Naive thymus-derived CD8-positive, alpha-beta T cell (primary cell): ENCODE results near the gene ATP8A2. TPM values are rescaled to one million over a fixed set of nuclear protein-coding genes. Genes with fewer than 3 reads are reported as not detected.
A peak's percentile ranks its signal among the peaks of the same experiment; 100 is the strongest.
"Not testable (repeated sequence)": the region's sequence is repeated elsewhere in the genome, so short reads cannot be mapped to it uniquely, and the experiment has no call there.

Experiments
- ATAC-seq, 2 donors: fragments of 150-1000 bp; cut with Tn5 transposase in 1 of 2; sonication (Bioruptor Pico), chemical (Tn5 transposase) in 1 of 2; 1 replicate in 1 of 2; 2 replicates in 1 of 2; pipeline ENCODE4 v1.10.0; 2021; ENCODE audit warnings: mild to moderate bottlenecking in 2 of 2, moderate library complexity in 2 of 2
- POLR2A ChIA-PET: fragments of 350-600 bp; sonication (Branson Sonifier 250); formaldehyde crosslinking; loops from one replicate; lab custom pipeline; 2021; ENCODE audit warnings: antibody characterized with exemption; lab: Charles Lee
- DNase-seq, 10 donors: peaks; one replicate each; pipeline versions ENCODE4 v3.0.0 to v3.0.0-alpha.2; 2020 to 2022
- H3K27ac Mint-ChIP-seq, 10 donors: one replicate each; pipeline ENCODE4 v1.8.0; 2020 to 2022; ENCODE audit warnings: mild to moderate bottlenecking in 10 of 10, mixed read lengths in 10 of 10, moderate library complexity in 4 of 10, inconsistent platforms in 1 of 10
- H3K27me3 Mint-ChIP-seq, 5 donors: one replicate each; pipeline ENCODE4 v1.8.0; 2021 to 2022; ENCODE audit warnings: mixed read lengths in 5 of 5
- H3K36me3 Mint-ChIP-seq, 3 donors: one replicate each; pipeline ENCODE4 v1.8.0; 2020 to 2022; ENCODE audit warnings: mixed read lengths in 3 of 3, mild to moderate bottlenecking in 2 of 3, inconsistent platforms in 1 of 3
- H3K4me1 Mint-ChIP-seq, 4 donors: one replicate each; pipeline ENCODE4 v1.8.0; 2021 to 2022; ENCODE audit warnings: mixed read lengths in 4 of 4
- H3K4me3 Mint-ChIP-seq, 10 donors: one replicate each; pipeline ENCODE4 v1.8.0; 2020 to 2022; ENCODE audit warnings: mild to moderate bottlenecking in 10 of 10, mixed read lengths in 10 of 10, moderate library complexity in 6 of 10, inconsistent platforms in 1 of 10
- H3K9me3 Mint-ChIP-seq, 9 donors: one replicate each; pipeline ENCODE4 v1.8.0; 2020 to 2022; ENCODE audit warnings: mixed read lengths in 9 of 9, mild to moderate bottlenecking in 3 of 9, inconsistent platforms in 1 of 9, moderate library complexity in 1 of 9
- polyA plus RNA-seq, 3 donors: library from polyadenylated mRNA; unstranded; fragments of 300-500 nt; fragmentation: Illumina TruSeq; gene quantifications; one replicate each; pipeline ENCODE4 v1.2.3, GENCODE V29; 2021
- total RNA-seq, 8 experiments: library from RNA in 2 of 8; stranded (reverse) in 2 of 8; gene quantifications; one replicate each; pipeline ENCODE4 v1.2.3 and lab custom pipeline; 2021 to 2026

Gene ATP8A2
- total and polyA plus RNA-seq, 5 experiments from 2014 or later = 0.69 to 3.8 (median 2.9) TPM

DNA sequence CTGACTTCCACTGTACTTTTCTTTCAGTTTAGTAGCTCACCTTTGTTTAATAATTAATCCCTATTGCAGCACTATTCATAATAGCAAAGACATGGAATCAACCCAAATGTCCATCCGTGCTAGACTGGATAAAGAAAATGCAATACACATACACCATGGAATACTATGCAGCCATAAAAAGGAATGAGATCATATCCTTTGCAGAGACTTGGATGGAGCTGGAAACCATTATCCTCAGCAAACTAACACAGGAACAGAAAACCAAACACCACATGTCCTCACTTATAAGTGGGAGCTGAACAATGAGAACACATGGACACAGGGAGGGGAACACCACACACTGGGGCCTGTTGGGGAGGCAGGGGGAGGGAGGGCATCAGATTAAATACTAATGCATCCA, 402.3 kb downstream of the ATP8A2 start:
- ATAC-seq, H3K27me3 Mint-ChIP-seq, DNase-seq, H3K36me3 Mint-ChIP-seq, H3K27ac Mint-ChIP-seq, POLR2A ChIA-PET, H3K9me3 Mint-ChIP-seq, H3K4me3 Mint-ChIP-seq: not testable (repeated sequence)
- H3K4me1 Mint-ChIP-seq = peaks cover 5 to 22% (median 10%) of the 10 kb centered on the region in 4 donors

- POLR2A ChIA-PET = no interaction called here
These were observed 403.5 kb downstream of the ATP8A2 start for GRCh38 chr13:25775275-25775674.

GRCh38 chr13:25775986-25776385, 404.2 kb downstream of the ATP8A2 start:
- Mint-ChIP-seq H3K4me1 (peaks cover 3 to 12% (median 8%) of the 10 kb centered on the region in 4 donors), H3K27ac (no peak overlapping the region), H3K9me3 (no peaks in the 10 kb centered on the region), H3K4me3 (no peak overlapping the region), H3K27me3 (no peaks in the 10 kb centered on the region), H3K36me3 (no peaks in the 10 kb centered on the region)
- ATAC-seq (no peak), DNase-seq (no peak)
- POLR2A ChIA-PET = no interaction called here

More at GRCh38 chr13:25775275-25775674, 403.5 kb downstream of the ATP8A2 start:
- Mint-ChIP-seq H3K9me3 (no peaks in the 10 kb centered on the region), H3K36me3 (no peaks in the 10 kb centered on the region), H3K4me1 (peaks cover 5 to 19% (median 10%) of the 10 kb centered on the region in 4 donors), H3K27me3 (no peaks in the 10 kb centered on the region), H3K4me3 (no peak overlapping the region), H3K27ac (no peak overlapping the region)
- no peak for ATAC-seq
- DNase-seq = no peak

DNA sequence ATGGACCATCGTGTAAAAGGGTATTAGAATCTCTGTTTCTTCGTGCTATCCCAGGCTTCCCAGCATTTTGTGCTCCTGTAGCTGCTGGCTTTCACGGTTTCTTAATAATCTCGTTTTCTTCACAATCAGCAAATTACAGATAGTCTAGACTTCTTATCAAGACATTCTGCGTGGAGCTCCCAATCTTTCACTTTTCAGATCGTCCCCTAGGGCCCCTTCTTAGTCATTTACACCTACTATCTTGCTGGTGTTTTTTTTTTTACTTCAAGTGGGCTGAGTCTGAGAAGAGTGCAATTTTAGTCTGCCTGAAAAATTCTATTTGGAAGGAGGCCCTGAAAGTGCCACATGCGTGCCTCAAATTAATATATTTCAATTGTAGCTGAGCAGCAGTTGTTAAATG, 404.9 kb downstream of the ATP8A2 start:
- Mint-ChIP-seq H3K27me3 (no peaks in the 10 kb centered on the region), H3K4me3 (no peak overlapping the region), H3K9me3 (no peaks in the 10 kb centered on the region), H3K36me3 (no peaks in the 10 kb centered on the region), H3K27ac (no peak overlapping the region), H3K4me1 (peaks cover 0 to 5% (median under 1%) of the 10 kb centered on the region in 4 donors)
- POLR2A ChIA-PET = no interaction called here
- no peak for DNase-seq
- no peak for ATAC-seq

DNA sequence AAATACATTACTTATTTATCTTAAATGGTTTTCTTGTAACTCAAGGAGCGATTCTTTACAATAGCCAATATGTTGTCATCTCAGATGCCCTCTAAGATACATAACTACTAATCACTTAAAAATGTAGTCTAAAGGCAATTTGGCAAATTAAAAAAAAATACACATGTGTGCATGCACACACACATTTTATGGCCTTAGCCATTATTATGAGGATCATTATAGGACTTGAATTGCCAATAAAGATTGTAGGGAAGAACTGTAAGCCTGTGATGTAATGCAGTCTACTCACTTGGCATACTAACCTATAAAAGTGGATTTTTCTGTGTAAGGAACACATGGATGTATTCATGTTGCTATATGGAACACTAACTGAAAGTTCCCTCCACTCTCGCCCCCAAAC, 405.7 kb downstream of the ATP8A2 start:
- Mint-ChIP-seq H3K4me3 (no peak overlapping the region), H3K36me3 (no peaks in the 10 kb centered on the region), H3K27ac (no peak overlapping the region), H3K27me3 (no peaks in the 10 kb centered on the region), H3K4me1 (no peaks in the 10 kb centered on the region), H3K9me3 (no peaks in the 10 kb centered on the region)
- ATAC-seq = no peak
- POLR2A ChIA-PET = no interaction called here
- no peak for DNase-seq

DNA sequence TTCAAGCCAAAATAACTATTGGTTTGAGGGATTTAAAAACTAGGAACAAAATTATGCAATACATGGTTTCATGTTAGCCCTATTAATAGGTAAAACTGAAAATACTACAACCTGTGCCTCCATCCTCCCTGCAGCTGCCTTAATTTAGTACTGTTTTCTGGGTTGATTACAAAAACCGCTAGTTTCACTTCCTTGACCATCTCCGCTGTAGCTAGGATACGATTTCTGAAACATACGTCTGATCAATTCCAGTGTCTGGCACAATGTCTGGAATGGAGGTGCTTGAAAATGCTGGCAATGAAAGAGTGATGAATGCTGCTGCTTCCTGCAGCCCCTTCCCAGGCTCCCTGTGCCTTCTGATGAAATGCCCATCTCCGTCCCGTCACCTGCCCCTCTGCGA, 406.6 kb downstream of the ATP8A2 start:
- Mint-ChIP-seq H3K27me3 (no peaks in the 10 kb centered on the region), H3K4me3 (no peak overlapping the region), H3K4me1 (no peaks in the 10 kb centered on the region), H3K9me3 (no peaks in the 10 kb centered on the region), H3K36me3 (no peaks in the 10 kb centered on the region), H3K27ac (no peak overlapping the region)
- POLR2A ChIA-PET = no interaction called here
- ATAC-seq (no peak), DNase-seq (no peak)

DNA sequence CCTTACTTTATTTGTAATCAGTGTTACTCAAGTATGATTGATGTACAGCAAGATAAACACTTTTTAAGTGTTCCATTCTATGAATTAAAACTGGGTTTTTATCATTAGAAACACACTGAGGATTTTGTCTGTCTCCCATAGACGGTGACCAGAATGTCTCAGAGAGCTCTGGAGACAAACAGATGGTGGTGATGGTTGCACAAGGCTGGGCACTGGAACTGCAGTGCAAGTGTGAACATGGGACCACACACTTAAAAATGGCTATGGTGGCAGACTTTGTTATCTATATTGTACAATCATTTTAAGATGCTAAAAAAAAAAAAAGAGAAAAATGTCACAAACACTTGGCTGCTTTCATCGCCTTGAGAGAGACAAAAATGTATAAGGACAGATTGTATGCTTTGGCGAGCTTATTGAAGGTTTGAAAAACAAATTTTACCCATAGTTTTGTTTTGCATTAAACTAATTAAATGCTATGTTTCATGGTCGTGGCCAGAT, 407.1 kb downstream of the ATP8A2 start:
- Mint-ChIP-seq H3K4me3 (no peak overlapping the region), H3K27me3 (no peaks in the 10 kb centered on the region), H3K27ac (no peak overlapping the region), H3K36me3 (no peaks in the 10 kb centered on the region), H3K4me1 (no peaks in the 10 kb centered on the region), H3K9me3 (no peaks in the 10 kb centered on the region)
- POLR2A ChIA-PET = no interaction called here
- ATAC-seq (no peak), DNase-seq (no peak)

GRCh38 chr13:25783076-25783475, 411.3 kb downstream of the ATP8A2 start:
- POLR2A ChIA-PET = no interaction called here
- ATAC-seq = no peak
- H3K36me3 Mint-ChIP-seq = no peaks in the 10 kb centered on the region
- peak overlapping the region in 2 of 10 donors; percentile 17 to 28 for H3K27ac Mint-ChIP-seq
- no peaks in the 10 kb centered on the region for H3K4me1 Mint-ChIP-seq
- no peak overlapping the region for H3K4me3 Mint-ChIP-seq
- H3K27me3 Mint-ChIP-seq = peaks cover 0 to 3% (median 0%) of the 10 kb centered on the region in 5 donors
- H3K9me3 Mint-ChIP-seq = no peaks in the 10 kb centered on the region
- DNase-seq = no peak

GRCh38 chr13:25783601-25784024, 411.8 kb downstream of the ATP8A2 start:
- ATAC-seq (no peak), DNase-seq (no peak)
- Mint-ChIP-seq H3K36me3 (no peaks in the 10 kb centered on the region), H3K4me1 (no peaks in the 10 kb centered on the region), H3K4me3 (no peak overlapping the region), H3K9me3 (no peaks in the 10 kb centered on the region), H3K27ac (no peak overlapping the region), H3K27me3 (peaks cover 0 to 3% (median 0%) of the 10 kb centered on the region in 5 donors)
- POLR2A ChIA-PET = no interaction called here

- H3K4me1 Mint-ChIP-seq = no peaks in the 10 kb centered on the region
- DNase-seq = no peak
- H3K27me3 Mint-ChIP-seq = peaks cover 0 to 3% (median 0%) of the 10 kb centered on the region in 5 donors
- no peaks in the 10 kb centered on the region for H3K9me3 Mint-ChIP-seq
- no peak overlapping the region for H3K4me3 Mint-ChIP-seq
- no peak for ATAC-seq
- no peaks in the 10 kb centered on the region for H3K36me3 Mint-ChIP-seq
- H3K27ac Mint-ChIP-seq = no peak overlapping the region
- POLR2A ChIA-PET = no interaction called here
These were observed 412.3 kb downstream of the ATP8A2 start for GRCh38 chr13:25784119-25784518.

- POLR2A ChIA-PET, H3K4me3 Mint-ChIP-seq, H3K36me3 Mint-ChIP-seq, ATAC-seq, H3K4me1 Mint-ChIP-seq, H3K9me3 Mint-ChIP-seq, DNase-seq, H3K27me3 Mint-ChIP-seq: not testable (repeated sequence)
- H3K27ac Mint-ChIP-seq = peak overlapping the region in 1 of 10 donors; percentile 13
These were observed 418.4 kb downstream of the ATP8A2 start for GRCh38 chr13:25790137-25790536.

- Mint-ChIP-seq H3K36me3 (no peaks in the 10 kb centered on the region), H3K27me3 (no peaks in the 10 kb centered on the region), H3K27ac (no peak overlapping the region), H3K4me3 (no peak overlapping the region), H3K4me1 (no peaks in the 10 kb centered on the region), H3K9me3 (no peaks in the 10 kb centered on the region)
- DNase-seq (no peak), ATAC-seq (no peak)
- POLR2A ChIA-PET = interaction anchor here (0.7 kb wide), 1 partner anchor 200 kb away, joined by 3 read pairs; no protein-coding TSS in a partner anchor
These were observed 423.5 kb downstream of the ATP8A2 start for GRCh38 chr13:25795277-25795676.

DNA sequence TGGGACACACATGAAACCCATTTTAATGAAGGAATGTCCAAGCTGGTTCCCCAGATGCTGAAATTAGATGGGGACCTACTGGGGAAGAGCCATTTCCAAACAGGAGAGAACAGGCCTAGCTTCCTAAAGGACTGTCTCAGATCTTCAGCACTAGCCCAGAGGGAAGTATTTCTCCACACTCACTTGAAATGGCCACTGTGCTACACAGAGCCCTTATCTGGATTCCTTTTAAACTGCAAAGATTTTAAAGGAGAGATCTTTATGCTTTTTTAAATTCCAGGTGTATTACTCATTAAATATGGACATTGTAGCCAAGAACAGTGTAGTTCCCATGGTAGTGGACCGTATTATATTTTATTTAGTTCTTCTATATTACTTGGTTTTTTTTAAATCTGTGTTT, 424.7 kb downstream of the ATP8A2 start:
- POLR2A ChIA-PET = interaction anchor here (0.7 kb wide), 1 partner anchor 53 kb away, joined by 3 read pairs; no protein-coding TSS in a partner anchor
- no peak for DNase-seq
- ATAC-seq = no peak
- no peaks in the 10 kb centered on the region for H3K9me3 Mint-ChIP-seq
- H3K36me3 Mint-ChIP-seq = no peaks in the 10 kb centered on the region
- no peak overlapping the region for H3K27ac Mint-ChIP-seq
- H3K4me3 Mint-ChIP-seq = no peak overlapping the region
- no peaks in the 10 kb centered on the region for H3K4me1 Mint-ChIP-seq
- no peaks in the 10 kb centered on the region for H3K27me3 Mint-ChIP-seq

DNA sequence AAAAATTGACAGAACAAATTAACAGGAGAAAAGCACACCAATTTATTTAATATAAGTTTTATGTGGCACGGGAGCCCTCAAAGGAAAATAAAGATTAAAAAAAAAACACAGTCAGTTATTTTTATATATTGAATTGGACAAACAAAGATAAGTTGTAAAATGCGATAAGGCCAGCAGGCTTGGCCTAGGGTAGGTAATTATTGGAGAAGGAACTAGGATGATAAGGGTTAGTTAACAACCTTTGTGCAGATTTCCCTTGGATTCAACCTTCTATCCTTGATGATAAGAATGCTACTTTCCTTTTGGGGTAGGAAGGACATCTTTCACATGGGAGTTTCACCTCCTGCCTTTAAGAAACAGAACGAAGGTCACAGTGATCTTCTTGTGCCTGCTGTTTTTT, 427.2 kb downstream of the ATP8A2 start:
- Mint-ChIP-seq H3K27me3 (peaks cover 0 to 2% (median 0%) of the 10 kb centered on the region in 5 donors), H3K9me3 (no peaks in the 10 kb centered on the region), H3K36me3 (no peaks in the 10 kb centered on the region), H3K4me3 (no peak overlapping the region), H3K27ac (no peak overlapping the region), H3K4me1 (no peaks in the 10 kb centered on the region)
- DNase-seq (no peak), ATAC-seq (no peak)
- POLR2A ChIA-PET = no interaction called here
